Mesothelial cell of epicardium (in vitro differentiated cells): Measurements from ENCODE around the gene KIAA0825. TPM values are rescaled to one million over a fixed set of nuclear protein-coding genes. Genes with fewer than 3 reads are reported as not detected.

ENCODE experiments used
- DNase-seq, 2 experiments: peaks; one replicate each; pipeline ENCODE4 v3.0.0; 2021; ENCODE audit warnings: low spot score in 2 of 2; ENCODE audit not compliant: unreplicated experiment in 2 of 2
- H3K27ac Mint-ChIP-seq: 2 replicates; pipeline ENCODE4 v1.8.0; 2021; ENCODE audit warnings: mixed read lengths
- H3K27me3 Mint-ChIP-seq: 2 replicates; pipeline ENCODE4 v1.8.0; 2021; ENCODE audit warnings: low read depth, mixed read lengths
- H3K36me3 Mint-ChIP-seq: 2 replicates; pipeline ENCODE4 v1.8.0; 2021; ENCODE audit warnings: mixed read lengths
- H3K4me1 Mint-ChIP-seq: 2 replicates; pipeline ENCODE4 v1.8.0; 2021; ENCODE audit warnings: mixed read lengths
- H3K4me3 Mint-ChIP-seq: 2 replicates; pipeline ENCODE4 v1.8.0; 2021; ENCODE audit warnings: mild to moderate bottlenecking, moderate library complexity, mixed read lengths
- H3K9me3 Mint-ChIP-seq: 2 replicates; pipeline ENCODE4 v1.8.0; 2021; ENCODE audit warnings: mixed read lengths
- total RNA-seq: library from RNA; stranded (reverse); gene quantifications from 3 replicates; pipeline ENCODE4 v1.2.1, GENCODE V29; 2021
- TF ChIP-seq, protein P1 (sequence below): fragments of 200-600 bp; sonication (generic); IDR thresholded peaks from one replicate; pipeline ENCODE4 v1.5.0; 2021; ENCODE audit warnings: antibody characterized with exemption; ENCODE audit not compliant: unreplicated experiment

Gene KIAA0825
- total RNA-seq, 1 donor from 2014 or later = 5.4 TPM

DNA sequence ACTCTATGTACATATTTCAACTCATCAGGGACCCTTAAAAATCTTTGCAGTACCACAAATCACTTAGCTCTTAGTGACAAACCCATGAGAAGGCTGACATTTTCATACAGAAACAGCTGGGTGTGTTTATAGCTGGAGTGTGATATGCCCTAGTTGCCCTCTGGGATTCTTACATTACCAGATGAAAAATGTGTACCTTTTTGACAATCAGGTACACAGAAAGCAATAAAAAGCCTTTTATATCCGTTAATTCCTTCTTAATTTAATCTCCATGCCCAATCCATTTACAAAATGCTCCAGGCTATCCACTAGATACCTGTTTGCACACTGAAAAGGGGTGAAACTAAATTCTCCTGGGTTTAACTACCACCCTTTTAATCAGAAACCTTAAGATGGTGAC lies 222.9 kb downstream of the KIAA0825 start:
- no peaks in the 10 kb centered on the region for H3K27me3 Mint-ChIP-seq
- H3K4me3 Mint-ChIP-seq = no peak overlapping the region
- no peaks in the 10 kb centered on the region for H3K36me3 Mint-ChIP-seq
- DNase-seq = no peak
- TF ChIP-seq, protein P1, sequence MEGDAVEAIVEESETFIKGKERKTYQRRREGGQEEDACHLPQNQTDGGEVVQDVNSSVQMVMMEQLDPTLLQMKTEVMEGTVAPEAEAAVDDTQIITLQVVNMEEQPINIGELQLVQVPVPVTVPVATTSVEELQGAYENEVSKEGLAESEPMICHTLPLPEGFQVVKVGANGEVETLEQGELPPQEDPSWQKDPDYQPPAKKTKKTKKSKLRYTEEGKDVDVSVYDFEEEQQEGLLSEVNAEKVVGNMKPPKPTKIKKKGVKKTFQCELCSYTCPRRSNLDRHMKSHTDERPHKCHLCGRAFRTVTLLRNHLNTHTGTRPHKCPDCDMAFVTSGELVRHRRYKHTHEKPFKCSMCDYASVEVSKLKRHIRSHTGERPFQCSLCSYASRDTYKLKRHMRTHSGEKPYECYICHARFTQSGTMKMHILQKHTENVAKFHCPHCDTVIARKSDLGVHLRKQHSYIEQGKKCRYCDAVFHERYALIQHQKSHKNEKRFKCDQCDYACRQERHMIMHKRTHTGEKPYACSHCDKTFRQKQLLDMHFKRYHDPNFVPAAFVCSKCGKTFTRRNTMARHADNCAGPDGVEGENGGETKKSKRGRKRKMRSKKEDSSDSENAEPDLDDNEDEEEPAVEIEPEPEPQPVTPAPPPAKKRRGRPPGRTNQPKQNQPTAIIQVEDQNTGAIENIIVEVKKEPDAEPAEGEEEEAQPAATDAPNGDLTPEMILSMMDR = no peak
- peaks cover 3% of the 10 kb centered on the region for H3K9me3 Mint-ChIP-seq
- H3K4me1 Mint-ChIP-seq = no peaks in the 10 kb centered on the region
- H3K27ac Mint-ChIP-seq = no peak overlapping the region

- Mint-ChIP-seq H3K4me1 (no peaks in the 10 kb centered on the region), H3K27ac (no peak overlapping the region), H3K36me3 (no peaks in the 10 kb centered on the region), H3K9me3 (peaks cover 3% of the 10 kb centered on the region), H3K4me3 (no peak overlapping the region), H3K27me3 (no peaks in the 10 kb centered on the region)
- TF ChIP-seq, protein P1 = no peak
- DNase-seq = no peak
Observed at GRCh38 chr5:94391996-94392395, 226.4 kb downstream of the KIAA0825 start.

DNA sequence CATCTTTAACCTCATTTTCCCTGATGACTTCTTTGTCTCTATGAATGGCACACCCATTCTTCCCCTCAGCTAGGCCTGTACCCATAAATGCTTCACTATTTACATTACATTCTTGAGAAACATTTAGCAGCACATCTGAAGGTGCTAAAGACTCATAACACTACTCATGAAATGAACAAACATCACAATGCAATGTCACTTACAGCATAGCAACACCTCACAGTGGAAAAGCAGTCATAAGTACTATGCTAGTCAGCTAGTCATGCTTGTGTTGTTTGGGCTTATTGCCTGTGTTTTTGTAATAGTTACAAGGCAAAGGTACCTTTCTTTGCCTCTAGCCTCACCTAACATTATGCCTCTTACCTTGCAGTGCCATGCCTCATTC lies 228.9 kb downstream of the KIAA0825 start:
- H3K9me3 Mint-ChIP-seq = peaks cover 3% of the 10 kb centered on the region
- no peaks in the 10 kb centered on the region for H3K36me3 Mint-ChIP-seq
- H3K4me3 Mint-ChIP-seq = no peak overlapping the region
- H3K4me1 Mint-ChIP-seq = peaks cover 2% of the 10 kb centered on the region
- DNase-seq = no peak
- H3K27ac Mint-ChIP-seq = no peak overlapping the region
- no peaks in the 10 kb centered on the region for H3K27me3 Mint-ChIP-seq
- TF ChIP-seq, protein P1 = no peak

GRCh38 chr5:94388773-94389514 lies 229.5 kb downstream of the KIAA0825 start:
- Mint-ChIP-seq H3K4me1 (peaks cover 2% of the 10 kb centered on the region), H3K27me3 (no peaks in the 10 kb centered on the region), H3K9me3 (peaks cover 3% of the 10 kb centered on the region), H3K36me3 (no peaks in the 10 kb centered on the region), H3K27ac (no peak overlapping the region), H3K4me3 (no peak overlapping the region)
- TF ChIP-seq, protein P1 = no peak
- no peak for DNase-seq

DNA sequence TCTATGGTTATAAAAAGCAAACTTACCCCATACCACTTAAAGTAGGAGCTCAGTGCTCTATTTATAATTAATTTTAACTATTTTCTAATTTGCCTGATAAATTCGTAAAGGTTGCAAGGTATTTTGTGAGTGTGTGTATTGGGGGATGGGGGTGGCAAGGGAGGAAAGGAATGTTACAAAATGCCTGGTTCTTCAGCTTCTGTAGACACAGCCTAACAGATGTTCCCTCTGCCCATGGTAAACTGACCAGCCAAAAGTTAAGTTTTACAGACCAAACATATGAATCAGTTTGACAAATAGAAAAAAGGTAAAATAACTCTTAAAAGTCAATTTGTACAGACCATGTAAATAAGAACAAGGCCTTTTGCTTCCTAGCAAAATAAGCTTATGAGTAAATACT lies 232.6 kb downstream of the KIAA0825 start:
- no peak for DNase-seq
- Mint-ChIP-seq H3K9me3 (peaks cover 3% of the 10 kb centered on the region), H3K27ac (no peak overlapping the region), H3K4me1 (peaks cover 2% of the 10 kb centered on the region), H3K27me3 (no peaks in the 10 kb centered on the region), H3K36me3 (no peaks in the 10 kb centered on the region), H3K4me3 (no peak overlapping the region)
- TF ChIP-seq, protein P1 = no peak
